K562 (cell line): ENCODE measurements around the gene ATCAY. TPM values are rescaled to one million over a fixed set of nuclear protein-coding genes. Genes with fewer than 3 reads are reported as not detected.

Experiments
- ARNT ChIP-seq, 2 experiments: fragments of 450-650 bp; IDR thresholded peaks; 2 replicates each; pipeline ENCODE4 v1.6.1; 2016; ENCODE audit warnings: mild to moderate bottlenecking in 1 of 2
- DNMT1 ChIP-seq: fragments of 450-650 bp; IDR thresholded peaks from 2 replicates; pipeline ENCODE4 v1.6.1; 2016; ENCODE audit warnings: antibody characterized with exemption, mild to moderate bottlenecking
- EGR1 ChIP-seq: fragments of 450-650 bp; conservative IDR thresholded peaks from 2 replicates; pipeline ENCODE4 v1.6.1; 2017; ENCODE audit warnings: mild to moderate bottlenecking
- EHMT2 ChIP-seq: fragments of 450-650 bp; IDR thresholded peaks from 2 replicates; pipeline ENCODE4 v1.6.1; 2018; ENCODE audit warnings: antibody characterized with exemption
- HSF4 ChIP-seq: fragments of 250-450 bp; sonication (Bioruptor Pico); IDR thresholded peaks from 2 replicates; pipeline ENCODE4 v2.1.2; 2022; ENCODE audit warnings: mild to moderate bottlenecking, moderate library complexity, borderline replicate concordance
- RBM25 ChIP-seq: fragments of 200-400 bp; formaldehyde crosslinking; IDR thresholded peaks from 2 replicates; pipeline ENCODE4 v1.6.1; 2018; ENCODE audit warnings: low read length, low read depth, moderate library complexity; ENCODE audit not compliant: severe bottlenecking
- SMARCB1 ChIP-seq: IDR thresholded peaks from 2 replicates; pipeline ENCODE4 v1.6.1; 2011; ENCODE audit warnings: improper control_type of control experiment, low read depth; ENCODE audit not compliant: insufficient read length
- ZNF184 ChIP-seq: sonication (generic); formaldehyde crosslinking; IDR thresholded peaks from 2 replicates; pipeline ENCODE4 v1.5.0; 2020; ENCODE audit warnings: missing genetic modification reagents
- ZNF224 ChIP-seq: sonication (generic); formaldehyde crosslinking; IDR thresholded peaks from 2 replicates; pipeline ENCODE4 v1.8.0; 2022; ENCODE audit warnings: mild to moderate bottlenecking, missing genetic modification reagents
- ZNF263 ChIP-seq: sonication (generic); formaldehyde crosslinking; IDR thresholded peaks from 2 replicates; pipeline ENCODE4 v1.8.0; 2022; ENCODE audit warnings: mild to moderate bottlenecking, missing genetic modification reagents, borderline replicate concordance
- ZNF3 ChIP-seq: fragments of 250-450 bp; sonication (Bioruptor Pico); IDR thresholded peaks from 2 replicates; pipeline ENCODE4 v1.5.0; 2021; ENCODE audit warnings: mild to moderate bottlenecking, moderate library complexity
- polyA plus RNA-seq, 8 experiments: library from polyadenylated mRNA; depleted of rRNA in 4 of 8; stranded (reverse) in 5 of 8; unstranded in 3 of 8; fragments of >200 nt; fragmentation: Nextera tagmentation in 2 of 8; fragmentation: Illumina TruSeq in 1 of 8; extraction: Ambion mirVana in 2 of 8; extraction: Trizol in 1 of 8; gene quantifications; 2 replicates each; pipeline versions ENCODE4 v1.2.1 to v1.2.3, GENCODE V29; 2011 to 2014; ENCODE audit warnings: inconsistent platforms in 1 of 8, missing spikeins in 1 of 8
- total RNA-seq, 7 experiments: library from RNA; depleted of rRNA in 6 of 7; stranded (reverse); fragments of >200 nt in 6 of 7; fragmentation: Illumina TruSeq in 2 of 7; extraction: Trizol in 2 of 7; gene quantifications; 2 replicates each; pipeline versions ENCODE4 v1.2.1 to v1.2.3, GENCODE V29; 2011 to 2021; ENCODE audit warnings: low replicate concordance in 1 of 7
- TF ChIP-seq, protein P1 (sequence below): sonication (generic); formaldehyde crosslinking; IDR thresholded peaks from 2 replicates; pipeline ENCODE4 v1.8.0; 2022; ENCODE audit warnings: missing genetic modification reagents, mild to moderate bottlenecking, borderline replicate concordance
- TF ChIP-seq, protein P2 (sequence below), 2 experiments: fragments of 450-650 bp in 1 of 2; sonication (generic) in 1 of 2; formaldehyde crosslinking in 1 of 2; IDR thresholded peaks; 2 replicates each; pipeline versions ENCODE4 v1.7.1 to v1.9.0; 2016 to 2022; ENCODE audit warnings: inconsistent platforms in 1 of 2, mild to moderate bottlenecking in 1 of 2, missing genetic modification reagents in 1 of 2
- TF ChIP-seq, protein P3 (sequence below): fragments of 450-650 bp; IDR thresholded peaks from 2 replicates; pipeline ENCODE4 v1.6.1; 2014; ENCODE audit warnings: low read depth, mild to moderate bottlenecking, moderate library complexity, borderline replicate concordance
- TF ChIP-seq, protein P4 (sequence below): fragments of 250-450 bp; sonication (Bioruptor Pico); IDR thresholded peaks from 2 replicates; pipeline ENCODE4 v1.4.0; 2020

Gene ATCAY
- total and polyA plus RNA-seq, 9 of the 15 experiments (the other 6 are each of a cell fraction or from before 2014, with no cell fraction given): not detected

DNA sequence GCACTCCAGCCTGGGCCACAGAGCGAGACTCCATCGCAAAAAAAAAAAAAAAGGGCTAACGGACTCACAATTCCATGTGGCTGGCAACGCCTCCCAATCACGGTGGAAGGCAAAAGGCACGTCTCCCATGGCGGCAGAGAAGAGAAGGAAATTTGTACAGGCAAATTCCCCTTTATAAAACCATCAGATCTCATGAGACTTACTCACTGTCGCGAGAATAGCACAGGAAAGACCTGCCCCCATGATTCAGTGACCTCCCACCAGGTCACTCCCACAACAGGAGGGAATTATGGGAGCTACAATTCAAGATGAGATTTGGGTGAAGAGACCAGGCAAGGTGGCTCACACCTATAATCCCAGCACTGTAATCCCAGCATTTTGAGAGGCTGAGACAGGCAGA is 33.7 kb downstream of the ATCAY start (continued):
- TF ChIP-seq, protein P1, sequence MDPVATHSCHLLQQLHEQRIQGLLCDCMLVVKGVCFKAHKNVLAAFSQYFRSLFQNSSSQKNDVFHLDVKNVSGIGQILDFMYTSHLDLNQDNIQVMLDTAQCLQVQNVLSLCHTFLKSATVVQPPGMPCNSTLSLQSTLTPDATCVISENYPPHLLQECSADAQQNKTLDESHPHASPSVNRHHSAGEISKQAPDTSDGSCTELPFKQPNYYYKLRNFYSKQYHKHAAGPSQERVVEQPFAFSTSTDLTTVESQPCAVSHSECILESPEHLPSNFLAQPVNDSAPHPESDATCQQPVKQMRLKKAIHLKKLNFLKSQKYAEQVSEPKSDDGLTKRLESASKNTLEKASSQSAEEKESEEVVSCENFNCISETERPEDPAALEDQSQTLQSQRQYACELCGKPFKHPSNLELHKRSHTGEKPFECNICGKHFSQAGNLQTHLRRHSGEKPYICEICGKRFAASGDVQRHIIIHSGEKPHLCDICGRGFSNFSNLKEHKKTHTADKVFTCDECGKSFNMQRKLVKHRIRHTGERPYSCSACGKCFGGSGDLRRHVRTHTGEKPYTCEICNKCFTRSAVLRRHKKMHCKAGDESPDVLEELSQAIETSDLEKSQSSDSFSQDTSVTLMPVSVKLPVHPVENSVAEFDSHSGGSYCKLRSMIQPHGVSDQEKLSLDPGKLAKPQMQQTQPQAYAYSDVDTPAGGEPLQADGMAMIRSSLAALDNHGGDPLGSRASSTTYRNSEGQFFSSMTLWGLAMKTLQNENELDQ (CRISPR knock-in tag): no peak
- TF ChIP-seq ZNF3 (CRISPR knock-in tag) (no peak), RBM25 (peak; percentile 70), ARNT (IDR thresholded peaks at IDR 0.05) (no peak), EHMT2 (no peak), DNMT1 (no peak), ZNF224 (CRISPR knock-in tag) (no peak), SMARCB1 (no peak), EGR1 (no peak), ZNF184 (CRISPR knock-in tag) (peak; percentile 95), ZNF263 (no peak), HSF4 (no peak)
- TF ChIP-seq, protein P2, sequence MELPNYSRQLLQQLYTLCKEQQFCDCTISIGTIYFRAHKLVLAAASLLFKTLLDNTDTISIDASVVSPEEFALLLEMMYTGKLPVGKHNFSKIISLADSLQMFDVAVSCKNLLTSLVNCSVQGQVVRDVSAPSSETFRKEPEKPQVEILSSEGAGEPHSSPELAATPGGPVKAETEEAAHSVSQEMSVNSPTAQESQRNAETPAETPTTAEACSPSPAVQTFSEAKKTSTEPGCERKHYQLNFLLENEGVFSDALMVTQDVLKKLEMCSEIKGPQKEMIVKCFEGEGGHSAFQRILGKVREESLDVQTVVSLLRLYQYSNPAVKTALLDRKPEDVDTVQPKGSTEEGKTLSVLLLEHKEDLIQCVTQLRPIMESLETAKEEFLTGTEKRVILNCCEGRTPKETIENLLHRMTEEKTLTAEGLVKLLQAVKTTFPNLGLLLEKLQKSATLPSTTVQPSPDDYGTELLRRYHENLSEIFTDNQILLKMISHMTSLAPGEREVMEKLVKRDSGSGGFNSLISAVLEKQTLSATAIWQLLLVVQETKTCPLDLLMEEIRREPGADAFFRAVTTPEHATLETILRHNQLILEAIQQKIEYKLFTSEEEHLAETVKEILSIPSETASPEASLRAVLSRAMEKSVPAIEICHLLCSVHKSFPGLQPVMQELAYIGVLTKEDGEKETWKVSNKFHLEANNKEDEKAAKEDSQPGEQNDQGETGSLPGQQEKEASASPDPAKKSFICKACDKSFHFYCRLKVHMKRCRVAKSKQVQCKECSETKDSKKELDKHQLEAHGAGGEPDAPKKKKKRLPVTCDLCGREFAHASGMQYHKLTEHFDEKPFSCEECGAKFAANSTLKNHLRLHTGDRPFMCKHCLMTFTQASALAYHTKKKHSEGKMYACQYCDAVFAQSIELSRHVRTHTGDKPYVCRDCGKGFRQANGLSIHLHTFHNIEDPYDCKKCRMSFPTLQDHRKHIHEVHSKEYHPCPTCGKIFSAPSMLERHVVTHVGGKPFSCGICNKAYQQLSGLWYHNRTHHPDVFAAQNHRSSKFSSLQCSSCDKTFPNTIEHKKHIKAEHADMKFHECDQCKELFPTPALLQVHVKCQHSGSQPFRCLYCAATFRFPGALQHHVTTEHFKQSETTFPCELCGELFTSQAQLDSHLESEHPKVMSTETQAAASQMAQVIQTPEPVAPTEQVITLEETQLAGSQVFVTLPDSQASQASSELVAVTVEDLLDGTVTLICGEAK (IDR thresholded peaks at IDR 0.05): no peak
- TF ChIP-seq, protein P2 (CRISPR knock-in tag; IDR thresholded peaks at IDR 0.05): no peak
- TF ChIP-seq, protein P3, sequence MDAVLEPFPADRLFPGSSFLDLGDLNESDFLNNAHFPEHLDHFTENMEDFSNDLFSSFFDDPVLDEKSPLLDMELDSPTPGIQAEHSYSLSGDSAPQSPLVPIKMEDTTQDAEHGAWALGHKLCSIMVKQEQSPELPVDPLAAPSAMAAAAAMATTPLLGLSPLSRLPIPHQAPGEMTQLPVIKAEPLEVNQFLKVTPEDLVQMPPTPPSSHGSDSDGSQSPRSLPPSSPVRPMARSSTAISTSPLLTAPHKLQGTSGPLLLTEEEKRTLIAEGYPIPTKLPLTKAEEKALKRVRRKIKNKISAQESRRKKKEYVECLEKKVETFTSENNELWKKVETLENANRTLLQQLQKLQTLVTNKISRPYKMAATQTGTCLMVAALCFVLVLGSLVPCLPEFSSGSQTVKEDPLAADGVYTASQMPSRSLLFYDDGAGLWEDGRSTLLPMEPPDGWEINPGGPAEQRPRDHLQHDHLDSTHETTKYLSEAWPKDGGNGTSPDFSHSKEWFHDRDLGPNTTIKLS: peak; percentile 73; the same call in 1 of the 2 replicates
- TF ChIP-seq, protein P4, sequence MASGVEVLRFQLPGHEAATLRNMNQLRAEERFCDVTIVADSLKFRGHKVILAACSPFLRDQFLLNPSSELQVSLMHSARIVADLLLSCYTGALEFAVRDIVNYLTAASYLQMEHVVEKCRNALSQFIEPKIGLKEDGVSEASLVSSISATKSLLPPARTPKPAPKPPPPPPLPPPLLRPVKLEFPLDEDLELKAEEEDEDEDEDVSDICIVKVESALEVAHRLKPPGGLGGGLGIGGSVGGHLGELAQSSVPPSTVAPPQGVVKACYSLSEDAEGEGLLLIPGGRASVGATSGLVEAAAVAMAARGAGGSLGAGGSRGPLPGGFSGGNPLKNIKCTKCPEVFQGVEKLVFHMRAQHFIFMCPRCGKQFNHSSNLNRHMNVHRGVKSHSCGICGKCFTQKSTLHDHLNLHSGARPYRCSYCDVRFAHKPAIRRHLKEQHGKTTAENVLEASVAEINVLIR (CRISPR knock-in tag): no peak
